ENCODE measurements around the gene PITPNC1. TPM values are rescaled to one million over a fixed set of nuclear protein-coding genes. Genes with fewer than 3 reads are reported as not detected.

Gene PITPNC1
- total and polyA plus RNA-seq, 2 experiments from 2014 or later, result 5.8 to 7.3 TPM

DNA sequence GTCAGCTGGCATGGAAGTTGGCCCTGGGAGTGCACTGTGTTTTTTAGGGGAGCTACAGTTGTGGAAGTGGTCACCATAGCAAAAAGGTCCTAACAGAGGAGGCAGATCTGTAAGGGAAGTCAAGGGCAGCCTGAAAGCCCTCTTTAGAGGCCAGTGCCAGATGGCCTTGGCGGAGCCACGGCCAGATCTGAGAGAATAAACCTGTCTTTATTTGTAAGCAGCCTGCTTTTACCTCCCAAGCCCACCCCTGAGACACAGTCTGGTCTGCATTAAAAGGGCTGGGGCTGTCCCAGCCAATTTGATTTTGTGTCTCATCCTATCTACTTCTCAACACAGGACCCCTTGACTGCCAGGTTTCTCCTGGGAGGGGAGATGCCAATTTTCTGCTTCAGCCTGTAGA lies 289.6 kb downstream of the PITPNC1 start:
- no peak overlapping the region for H3K4me2 ChIP-seq (ENCODE audit: unreplicated experiment)
- no peak for TF ChIP-seq EZH2 (IDR thresholded peaks at IDR 0.05; ENCODE audit: insufficient read depth, poor library complexity, severe bottlenecking)
- no peak for TF ChIP-seq EZH2phosphoT487 (IDR thresholded peaks at IDR 0.05; ENCODE audit: insufficient read depth, low read depth)
- H3K9ac ChIP-seq, result no peak overlapping the region
- no peaks in the 10 kb centered on the region for H3K4me1 ChIP-seq (ENCODE audit: insufficient read depth)
- no peak overlapping the region for H2AFZ ChIP-seq
- H3K27ac ChIP-seq, result no peak overlapping the region
- no peaks in the 10 kb centered on the region for H3K9me2 ChIP-seq (ENCODE audit: insufficient read depth)
- in situ Hi-C loops (cut with MboI), result no loop called here
- 67 to 71% methylated on average over 2 of the region's 2 CpGs for WGBS, 2 experiments (ENCODE audit: low coverage in 1 of 2, low lambda C conversion rate in 2 of 2, missing lambda C conversion rate in 2 of 2)
- no peaks in the 10 kb centered on the region for H3F3A ChIP-seq (ENCODE audit: insufficient read depth)
- H3K36me3 ChIP-seq (ENCODE audit: low read depth), result no peaks in the 10 kb centered on the region
- H4K20me1 ChIP-seq (ENCODE audit: insufficient read depth), result no peaks in the 10 kb centered on the region
- no peak overlapping the region for H3K4me3 ChIP-seq
- no peaks in the 10 kb centered on the region for H3K27me3 ChIP-seq (replicated peaks; ENCODE audit: insufficient read depth)
- no peaks in the 10 kb centered on the region for H3K79me2 ChIP-seq (ENCODE audit: insufficient read depth)
- no peaks in the 10 kb centered on the region for H3K9me3 ChIP-seq (ENCODE audit: low read depth)
- no peak for DNase-seq

DNA sequence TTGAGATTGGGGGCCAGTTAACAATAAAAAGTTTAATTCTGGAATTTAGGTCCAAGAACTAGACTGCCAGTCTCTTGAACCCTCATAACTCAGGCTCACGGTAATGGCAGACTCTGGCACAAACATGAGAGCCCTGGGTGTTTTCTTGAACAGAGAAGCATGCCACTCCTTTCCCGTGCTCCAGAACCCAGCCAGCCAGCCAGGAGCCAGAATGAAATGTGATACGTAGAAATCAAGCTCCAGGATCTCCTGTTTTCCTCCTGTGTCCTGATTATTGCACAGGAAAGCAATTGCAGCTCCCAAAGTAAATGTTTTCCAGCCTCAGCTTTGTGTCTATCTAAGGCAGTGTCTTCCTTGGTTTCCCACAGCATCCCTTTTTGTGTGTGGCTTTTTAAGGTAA lies 294.4 kb downstream of the PITPNC1 start:
- DNase-seq, result no peak
- WGBS, 2 experiments (ENCODE audit: low coverage in 1 of 2, low lambda C conversion rate in 2 of 2, missing lambda C conversion rate in 2 of 2), result 67 to 71% methylated on average over 3 of the region's 3 CpGs

DNA sequence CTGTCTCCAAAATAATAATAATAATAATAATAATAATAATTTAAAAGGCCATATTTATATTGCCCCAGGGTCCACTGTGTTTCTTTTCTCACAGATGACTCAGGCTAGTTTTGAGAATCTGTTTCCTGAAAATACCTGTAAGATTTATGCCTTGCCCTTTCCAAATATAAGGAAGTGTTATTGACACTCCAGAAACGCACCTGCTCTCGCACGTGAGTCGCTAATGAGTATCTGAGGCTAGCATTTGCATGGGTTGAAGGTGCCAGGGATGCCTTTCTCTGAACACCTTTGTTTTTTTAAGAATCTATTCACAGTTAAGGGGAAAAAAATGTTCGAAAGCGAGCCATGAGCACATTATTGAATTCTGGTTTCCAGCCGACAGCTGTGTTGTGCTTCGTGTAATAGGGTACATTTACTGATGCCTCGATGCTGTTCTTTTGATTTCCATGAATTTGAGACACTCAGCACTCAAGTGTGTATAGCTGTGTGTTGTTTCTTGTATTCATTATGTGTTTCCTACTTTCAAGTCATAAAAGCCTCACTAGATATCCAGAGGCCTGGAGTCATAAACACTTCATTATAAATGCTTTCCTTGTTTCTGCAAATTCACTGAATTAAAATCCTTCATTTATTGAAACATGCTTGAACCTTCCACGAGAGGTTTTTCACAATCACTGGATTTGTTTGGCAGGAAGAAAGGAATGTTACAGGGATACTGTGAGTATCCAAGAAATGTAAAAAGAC lies 295.7 kb downstream of the PITPNC1 start:
- H4K20me1 ChIP-seq (ENCODE audit: insufficient read depth), result no peaks in the 10 kb centered on the region
- TF ChIP-seq EZH2 (IDR thresholded peaks at IDR 0.05; ENCODE audit: insufficient read depth, poor library complexity, severe bottlenecking) (no peak), EZH2phosphoT487 (IDR thresholded peaks at IDR 0.05; ENCODE audit: insufficient read depth, low read depth) (no peak)
- no peak overlapping the region for H3K4me3 ChIP-seq
- H3K36me3 ChIP-seq (ENCODE audit: low read depth), result no peaks in the 10 kb centered on the region
- 88 to 89% methylated on average over 10 of the region's 10 CpGs for WGBS, 2 experiments (ENCODE audit: low coverage in 1 of 2, low lambda C conversion rate in 2 of 2, missing lambda C conversion rate in 2 of 2)
- H3K4me1 ChIP-seq (ENCODE audit: insufficient read depth), result no peaks in the 10 kb centered on the region
- no peak overlapping the region for H2AFZ ChIP-seq
- H3K9ac ChIP-seq, result no peak overlapping the region
- no peaks in the 10 kb centered on the region for H3F3A ChIP-seq (ENCODE audit: insufficient read depth)
- H3K9me2 ChIP-seq (ENCODE audit: insufficient read depth), result no peaks in the 10 kb centered on the region
- H3K27ac ChIP-seq, result no peak overlapping the region
- in situ Hi-C loops (cut with MboI), result no loop called here
- no peaks in the 10 kb centered on the region for H3K9me3 ChIP-seq (ENCODE audit: low read depth)
- H3K79me2 ChIP-seq (ENCODE audit: insufficient read depth), result no peaks in the 10 kb centered on the region
- no peak for DNase-seq
- no peaks in the 10 kb centered on the region for H3K27me3 ChIP-seq (replicated peaks; ENCODE audit: insufficient read depth)
- H3K4me2 ChIP-seq (ENCODE audit: unreplicated experiment), result no peak overlapping the region

More for the DNA sequence above, 294.4 kb downstream of the PITPNC1 start:
- Histone ChIP-seq H3F3A (ENCODE audit: insufficient read depth) (no peaks in the 10 kb centered on the region), H3K27ac (no peak overlapping the region), H3K79me2 (ENCODE audit: insufficient read depth) (no peaks in the 10 kb centered on the region), H2AFZ (no peak overlapping the region), H3K4me1 (ENCODE audit: insufficient read depth) (no peaks in the 10 kb centered on the region), H3K9me2 (ENCODE audit: insufficient read depth) (no peaks in the 10 kb centered on the region), H3K36me3 (ENCODE audit: low read depth) (no peaks in the 10 kb centered on the region), H4K20me1 (ENCODE audit: insufficient read depth) (no peaks in the 10 kb centered on the region), H3K27me3 (replicated peaks; ENCODE audit: insufficient read depth) (no peaks in the 10 kb centered on the region), H3K9me3 (ENCODE audit: low read depth) (no peaks in the 10 kb centered on the region), H3K4me3 (no peak overlapping the region), H3K4me2 (ENCODE audit: unreplicated experiment) (no peak overlapping the region), H3K9ac (no peak overlapping the region)
- TF ChIP-seq EZH2phosphoT487 (IDR thresholded peaks at IDR 0.05; ENCODE audit: insufficient read depth, low read depth) (no peak), EZH2 (IDR thresholded peaks at IDR 0.05; ENCODE audit: insufficient read depth, poor library complexity, severe bottlenecking) (no peak)
- in situ Hi-C loops (cut with MboI), result no loop called here

DNA sequence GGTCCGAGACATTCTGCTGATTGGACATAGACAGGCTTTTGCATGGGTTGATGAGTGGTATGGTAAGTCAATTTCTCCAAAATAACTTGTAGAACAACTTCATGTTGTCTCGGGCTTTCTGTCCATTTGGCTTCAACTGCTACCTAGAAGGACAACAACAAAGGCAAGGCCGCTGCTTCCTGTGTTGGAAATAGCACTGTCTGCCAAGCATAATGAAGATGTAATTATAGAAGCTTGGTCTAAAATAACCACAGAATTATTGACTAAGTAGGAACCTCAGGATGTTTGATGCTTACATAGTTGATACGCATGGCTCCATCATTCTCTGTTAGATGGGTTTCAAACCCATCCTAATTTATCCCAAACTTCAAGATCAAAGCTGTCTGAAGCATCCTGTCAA lies 298.4 kb downstream of the PITPNC1 start:
- no peak for TF ChIP-seq EZH2 (IDR thresholded peaks at IDR 0.05; ENCODE audit: insufficient read depth, poor library complexity, severe bottlenecking)
- no peak for TF ChIP-seq EZH2phosphoT487 (IDR thresholded peaks at IDR 0.05; ENCODE audit: insufficient read depth, low read depth)
- no peaks in the 10 kb centered on the region for H3K4me1 ChIP-seq (ENCODE audit: insufficient read depth)
- in situ Hi-C loops (cut with MboI), result no loop called here

More for the DNA sequence above, 298.4 kb downstream of the PITPNC1 start:
- H3K4me2 ChIP-seq (ENCODE audit: unreplicated experiment), result no peak overlapping the region
- 97% methylated on average over 4 of the region's 4 CpGs for WGBS, 2 experiments (ENCODE audit: low coverage in 1 of 2, low lambda C conversion rate in 2 of 2, missing lambda C conversion rate in 2 of 2)
- no peak overlapping the region for H3K4me3 ChIP-seq
- no peak for DNase-seq
- no peaks in the 10 kb centered on the region for H3K9me3 ChIP-seq (ENCODE audit: low read depth)
- no peaks in the 10 kb centered on the region for H3K27me3 ChIP-seq (replicated peaks; ENCODE audit: insufficient read depth)
- no peaks in the 10 kb centered on the region for H3K9me2 ChIP-seq (ENCODE audit: insufficient read depth)
- no peak overlapping the region for H2AFZ ChIP-seq
- H3K79me2 ChIP-seq (ENCODE audit: insufficient read depth), result no peaks in the 10 kb centered on the region
- no peak overlapping the region for H3K27ac ChIP-seq
- no peaks in the 10 kb centered on the region for H3K36me3 ChIP-seq (ENCODE audit: low read depth)
- H3F3A ChIP-seq (ENCODE audit: insufficient read depth), result no peaks in the 10 kb centered on the region
- H4K20me1 ChIP-seq (ENCODE audit: insufficient read depth), result no peaks in the 10 kb centered on the region
- H3K9ac ChIP-seq, result no peak overlapping the region

Measured in GM23248 (cell line).